ENCODE results near the gene HFE.

HFE gene

DNA sequence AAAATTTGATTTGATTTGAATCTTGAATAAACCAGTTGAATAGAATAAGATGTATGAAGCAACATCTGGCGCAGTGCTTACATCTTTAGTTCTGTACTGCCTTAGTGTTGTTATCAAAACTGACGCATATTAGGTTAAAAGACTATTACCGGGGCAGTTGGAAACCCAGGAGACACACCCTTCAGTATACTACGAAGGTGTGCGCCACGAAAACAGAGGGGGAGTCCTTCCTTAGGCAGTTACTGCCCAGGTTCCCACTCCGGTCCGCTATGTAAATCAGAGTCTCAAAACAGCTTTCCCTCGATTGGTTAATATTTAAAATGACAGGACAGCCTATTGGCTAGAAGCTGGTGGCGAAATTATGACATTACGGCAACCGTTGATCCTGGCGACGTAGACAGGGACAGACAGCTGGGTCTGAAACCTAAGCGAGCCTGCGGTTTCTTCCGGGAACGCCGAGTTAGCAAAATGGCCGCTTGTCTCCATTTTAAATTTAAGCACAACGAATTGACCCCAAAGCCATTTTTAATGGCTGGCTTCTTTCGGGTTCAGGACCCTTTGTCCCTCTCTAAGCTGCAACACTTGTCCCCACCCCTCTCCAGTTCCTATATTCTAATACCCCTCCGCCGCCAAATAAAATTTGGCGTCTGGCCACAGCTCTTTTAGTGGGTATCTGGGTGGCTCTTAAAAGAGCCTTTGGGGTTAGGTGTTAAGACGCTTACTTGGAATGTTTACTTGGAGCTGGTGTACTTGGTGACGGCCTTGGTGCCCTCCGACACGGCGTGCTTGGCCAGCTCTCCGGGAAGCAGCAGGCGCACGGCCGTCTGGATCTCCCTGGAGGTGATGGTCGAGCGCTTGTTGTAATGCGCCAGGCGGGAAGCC, 35.8 kb downstream of the HFE start:
- TF ChIP-seq, protein P1, sequence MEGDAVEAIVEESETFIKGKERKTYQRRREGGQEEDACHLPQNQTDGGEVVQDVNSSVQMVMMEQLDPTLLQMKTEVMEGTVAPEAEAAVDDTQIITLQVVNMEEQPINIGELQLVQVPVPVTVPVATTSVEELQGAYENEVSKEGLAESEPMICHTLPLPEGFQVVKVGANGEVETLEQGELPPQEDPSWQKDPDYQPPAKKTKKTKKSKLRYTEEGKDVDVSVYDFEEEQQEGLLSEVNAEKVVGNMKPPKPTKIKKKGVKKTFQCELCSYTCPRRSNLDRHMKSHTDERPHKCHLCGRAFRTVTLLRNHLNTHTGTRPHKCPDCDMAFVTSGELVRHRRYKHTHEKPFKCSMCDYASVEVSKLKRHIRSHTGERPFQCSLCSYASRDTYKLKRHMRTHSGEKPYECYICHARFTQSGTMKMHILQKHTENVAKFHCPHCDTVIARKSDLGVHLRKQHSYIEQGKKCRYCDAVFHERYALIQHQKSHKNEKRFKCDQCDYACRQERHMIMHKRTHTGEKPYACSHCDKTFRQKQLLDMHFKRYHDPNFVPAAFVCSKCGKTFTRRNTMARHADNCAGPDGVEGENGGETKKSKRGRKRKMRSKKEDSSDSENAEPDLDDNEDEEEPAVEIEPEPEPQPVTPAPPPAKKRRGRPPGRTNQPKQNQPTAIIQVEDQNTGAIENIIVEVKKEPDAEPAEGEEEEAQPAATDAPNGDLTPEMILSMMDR (IDR thresholded peaks at IDR 0.05; ENCODE audit: insufficient read depth, low read depth, low read length, missing control alignments) = no peak
- peak; percentile 98 for DNase-seq (ENCODE audit: low read depth)
- peak overlapping the region; percentile 94 for H3K4me3 ChIP-seq (ENCODE audit: low read length)

GRCh38 chr6:26123675-26123946, 36.4 kb downstream of the HFE start:
- no peak for DNase-seq (ENCODE audit: low read depth)
- H3K4me3 ChIP-seq (ENCODE audit: low read length) = peak overlapping the region; percentile 94
- TF ChIP-seq, protein P1 (IDR thresholded peaks at IDR 0.05; ENCODE audit: insufficient read depth, low read depth, low read length, missing control alignments) = no peak

GRCh38 chr6:26123947-26124780, 36.9 kb downstream of the HFE start:
- peak overlapping the region; percentile 94 for H3K4me3 ChIP-seq (ENCODE audit: low read length)
- DNase-seq (ENCODE audit: low read depth) = peak; percentile 99
- TF ChIP-seq, protein P1 (IDR thresholded peaks at IDR 0.05; ENCODE audit: insufficient read depth, low read depth, low read length, missing control alignments) = no peak

DNA sequence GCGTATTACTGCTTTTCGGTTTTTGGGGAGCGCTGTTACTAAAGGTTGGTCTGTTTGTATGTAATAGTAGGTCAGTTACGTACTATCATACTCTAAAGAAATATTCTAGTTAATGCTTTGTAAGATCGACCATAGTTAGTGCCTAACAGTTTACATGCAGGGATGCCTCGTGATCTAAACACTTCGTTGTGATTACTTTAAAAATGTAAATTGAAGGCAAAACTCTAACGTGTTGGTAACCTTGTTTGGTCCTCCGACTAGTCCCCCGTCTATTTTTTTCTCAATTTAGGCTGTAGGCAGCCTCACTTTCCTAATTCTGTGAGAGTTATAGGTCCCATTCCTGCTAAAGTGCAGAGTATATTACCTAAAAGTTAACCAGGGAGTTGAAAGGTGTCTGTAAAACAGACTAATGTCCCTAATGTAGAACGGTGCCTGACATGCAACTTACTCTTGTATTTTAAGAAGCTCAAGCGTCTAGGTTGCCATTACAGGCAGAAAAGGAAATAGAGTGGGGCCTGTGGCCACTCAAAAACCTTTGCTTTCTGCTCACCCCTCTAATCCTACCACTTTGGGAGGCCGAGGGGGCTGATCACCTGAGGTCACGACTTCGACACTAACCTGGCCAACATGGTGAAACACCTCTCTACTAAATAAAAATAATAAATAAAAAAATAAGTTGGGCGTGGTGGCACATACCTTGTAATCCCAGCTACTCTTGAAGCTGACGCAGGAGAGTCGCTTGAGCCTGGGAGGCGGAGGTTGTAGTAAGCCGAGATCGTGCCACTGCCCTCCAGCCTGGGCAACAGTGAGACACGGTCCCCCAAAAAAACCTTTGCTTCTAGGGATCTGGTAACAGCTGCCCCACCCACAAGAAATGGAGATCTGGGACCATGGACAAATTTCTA, 37.8 kb downstream of the HFE start:
- peak overlapping the region; percentile 94 for H3K4me3 ChIP-seq (ENCODE audit: low read length)
- peak; percentile 44 for DNase-seq (ENCODE audit: low read depth)
- TF ChIP-seq, protein P1 (IDR thresholded peaks at IDR 0.05; ENCODE audit: insufficient read depth, low read depth, low read length, missing control alignments) = no peak

DNA sequence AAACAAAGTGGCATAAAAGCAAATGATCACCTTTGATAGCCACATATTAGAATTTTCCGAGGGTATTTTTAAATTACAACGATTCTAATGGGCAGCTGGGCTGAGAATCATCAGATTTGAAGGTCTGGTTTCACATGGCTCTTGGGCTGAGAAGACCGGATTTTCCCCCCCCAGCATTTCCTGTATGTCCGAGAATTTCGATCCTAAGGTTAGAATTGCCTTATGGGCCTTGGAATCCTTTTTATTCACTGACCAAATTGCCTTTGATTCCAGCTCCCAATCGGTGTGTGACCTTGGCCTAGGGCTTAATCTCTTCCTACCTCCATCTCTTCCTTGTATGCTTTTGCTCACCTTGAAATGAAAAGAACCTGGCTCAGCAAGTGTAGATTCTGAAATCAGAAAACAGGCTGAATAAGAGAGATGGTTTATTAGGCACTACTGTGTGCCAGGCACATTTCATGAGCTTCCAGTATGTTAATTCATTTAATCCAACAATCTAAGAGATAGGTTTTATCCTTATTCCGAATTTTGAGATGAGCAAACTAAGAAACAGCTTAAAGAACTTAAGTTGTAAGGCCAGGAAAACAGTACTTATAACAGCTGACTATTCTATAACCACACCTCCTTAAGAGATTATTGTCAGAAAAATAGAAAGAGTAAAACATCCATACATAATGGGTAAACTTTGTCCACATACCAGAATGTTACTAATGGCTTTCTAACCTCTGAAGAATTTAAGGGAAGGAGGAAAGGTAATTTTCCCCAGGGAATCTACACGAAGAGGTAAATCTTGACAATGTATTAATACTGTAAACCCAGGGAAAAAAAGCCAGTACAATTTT, 39.4 kb downstream of the HFE start:
- peak; percentile 44 for DNase-seq (ENCODE audit: low read depth)
- TF ChIP-seq, protein P1 (IDR thresholded peaks at IDR 0.05; ENCODE audit: insufficient read depth, low read depth, low read length, missing control alignments) = no peak
- H3K4me3 ChIP-seq (ENCODE audit: low read length) = peak overlapping the region; percentile 94

Data from epithelial cell of esophagus (primary cell).